Caki2 (cell line): ENCODE measurements around the gene TRPM5. TPM values are rescaled to one million over a fixed set of nuclear protein-coding genes. Genes with fewer than 3 reads are reported as not detected.

Source experiments
- DNase-seq: peaks from one replicate; pipeline ENCODE4 v3.0.0-alpha.2; 2015; ENCODE audit warnings: low read depth
- in situ Hi-C: cut with HindIII; loops from 2 replicates; pipeline ENCODE4 v1.10.0; 2016; ENCODE audit warnings: low sequenced_read_pairs, low pct_unique_long_range_greater_than_20kb, mixed read lengths
- total RNA-seq: library from RNA; depleted of rRNA; stranded (reverse); fragments of >200 nt; shearing (Covaris generic); gene quantifications from 2 replicates; pipeline ENCODE4 v1.2.3, GENCODE V29; 2014; ENCODE audit warnings: low replicate concordance

The TRPM5 gene
- total RNA-seq, 1 experiment from 2014 or later = not detected

GRCh38 chr11:2472428-2473186 is 28.3 kb upstream of the TRPM5 start:
- no peak for DNase-seq
- in situ Hi-C loops = no loop called here

- in situ Hi-C loops = no loop called here
- DNase-seq = no peak
These were observed 27.4 kb upstream of the TRPM5 start for GRCh38 chr11:2471804-2472096.

- in situ Hi-C loops = no loop called here
- DNase-seq = no peak
These were observed 26.9 kb upstream of the TRPM5 start for GRCh38 chr11:2471048-2471803.

- no peak for DNase-seq
- in situ Hi-C loops = no loop called here
These were observed 26.2 kb upstream of the TRPM5 start for GRCh38 chr11:2470495-2470894.

- in situ Hi-C loops = no loop called here
- DNase-seq = no peak
These were observed 24.3 kb upstream of the TRPM5 start for GRCh38 chr11:2468363-2469235.

GRCh38 chr11:2467695-2468055 is 23.4 kb upstream of the TRPM5 start:
- no peak for DNase-seq
- in situ Hi-C loops = no loop called here

GRCh38 chr11:2466869-2467694 is 22.8 kb upstream of the TRPM5 start:
- in situ Hi-C loops = no loop called here

GRCh38 chr11:2466069-2466801 is 21.9 kb upstream of the TRPM5 start:
- DNase-seq = no peak
- in situ Hi-C loops = no loop called here

More at GRCh38 chr11:2466869-2467694, 22.8 kb upstream of the TRPM5 start:
- DNase-seq = no peak

GRCh38 chr11:2465202-2466068 is 21.1 kb upstream of the TRPM5 start:
- no peak for DNase-seq
- in situ Hi-C loops = no loop called here

- in situ Hi-C loops = no loop called here
- no peak for DNase-seq
These were observed 20.3 kb upstream of the TRPM5 start for GRCh38 chr11:2464451-2465165.

GRCh38 chr11:2463766-2464277 is 19.5 kb upstream of the TRPM5 start:
- in situ Hi-C loops = no loop called here

GRCh38 chr11:2462986-2463765 is 18.9 kb upstream of the TRPM5 start:
- no peak for DNase-seq
- in situ Hi-C loops = no loop called here

More at GRCh38 chr11:2463766-2464277, 19.5 kb upstream of the TRPM5 start:
- DNase-seq = no peak

GRCh38 chr11:2462543-2462985 is 18.2 kb upstream of the TRPM5 start:
- in situ Hi-C loops = no loop called here
- DNase-seq = no peak

- in situ Hi-C loops = no loop called here
- no peak for DNase-seq
These were observed 17.7 kb upstream of the TRPM5 start for GRCh38 chr11:2461956-2462542.
